ENCODE data around the gene KCNJ2.

The KCNJ2 gene

DNA sequence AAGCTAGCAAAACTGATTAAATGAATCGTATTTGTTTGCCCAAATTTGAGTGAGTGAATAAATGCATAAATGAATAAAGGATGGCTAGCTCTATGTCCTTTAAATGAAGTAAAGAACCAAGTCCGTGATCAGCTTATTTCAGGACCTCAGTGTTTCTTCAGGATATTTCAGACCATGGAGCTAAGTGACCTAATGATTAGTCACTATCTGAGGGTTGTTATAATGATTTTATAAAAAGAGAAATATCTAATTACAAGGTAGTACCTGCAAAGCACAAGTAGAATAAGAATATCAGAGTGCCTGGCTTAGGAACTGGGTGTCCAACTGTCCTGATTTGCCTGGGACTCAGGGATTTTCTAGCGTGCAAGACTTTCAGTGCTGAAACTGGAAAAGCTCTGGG is 12.5 kb downstream of the KCNJ2 start:
- no peaks in the 10 kb centered on the region for H3K27me3 ChIP-seq (replicated peaks; ENCODE audit: control insufficient read depth, insufficient read depth, low read length)
- H3K4me1 ChIP-seq (ENCODE audit: control insufficient read depth, insufficient read depth, low read length) = peaks cover 9% of the 10 kb centered on the region
- H3K4me3 ChIP-seq (ENCODE audit: low read length) = no peak overlapping the region
- no peaks in the 10 kb centered on the region for H3K36me3 ChIP-seq (ENCODE audit: control insufficient read depth, insufficient read depth, low read length, severe bottlenecking)
- H3K9me3 ChIP-seq (ENCODE audit: control insufficient read depth, low read length) = no peaks in the 10 kb centered on the region
- H3K9ac ChIP-seq (ENCODE audit: low read length) = no peak overlapping the region
- no peak for DNase-seq (ENCODE audit: low read depth)

DNA sequence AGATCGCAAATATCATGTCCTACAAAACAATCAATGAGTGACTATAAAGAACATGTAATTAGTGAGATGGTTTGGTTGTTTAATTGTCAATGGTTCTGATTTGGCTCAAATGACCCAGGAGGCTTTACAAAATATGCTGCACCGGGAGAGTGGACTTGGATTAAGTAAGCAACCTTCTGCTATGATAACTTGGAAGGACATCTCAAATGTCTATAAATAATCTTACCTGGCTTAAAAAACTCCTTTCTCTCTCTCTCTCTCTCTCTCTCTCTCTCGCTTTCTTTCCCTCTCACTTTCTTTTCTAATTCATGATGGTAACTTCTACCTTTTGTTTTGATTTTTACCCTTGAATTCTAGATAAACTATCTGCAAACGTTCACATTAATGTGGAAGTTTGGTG is 14.2 kb downstream of the KCNJ2 start:
- Histone ChIP-seq H3K36me3 (ENCODE audit: control insufficient read depth, insufficient read depth, low read length, severe bottlenecking) (no peaks in the 10 kb centered on the region), H3K9ac (ENCODE audit: low read length) (no peak overlapping the region), H3K4me3 (ENCODE audit: low read length) (no peak overlapping the region), H3K4me1 (ENCODE audit: control insufficient read depth, insufficient read depth, low read length) (peaks cover 15% of the 10 kb centered on the region), H3K27me3 (replicated peaks; ENCODE audit: control insufficient read depth, insufficient read depth, low read length) (no peaks in the 10 kb centered on the region), H3K9me3 (ENCODE audit: control insufficient read depth, low read length) (no peaks in the 10 kb centered on the region)
- no peak for DNase-seq (ENCODE audit: low read depth)

DNA sequence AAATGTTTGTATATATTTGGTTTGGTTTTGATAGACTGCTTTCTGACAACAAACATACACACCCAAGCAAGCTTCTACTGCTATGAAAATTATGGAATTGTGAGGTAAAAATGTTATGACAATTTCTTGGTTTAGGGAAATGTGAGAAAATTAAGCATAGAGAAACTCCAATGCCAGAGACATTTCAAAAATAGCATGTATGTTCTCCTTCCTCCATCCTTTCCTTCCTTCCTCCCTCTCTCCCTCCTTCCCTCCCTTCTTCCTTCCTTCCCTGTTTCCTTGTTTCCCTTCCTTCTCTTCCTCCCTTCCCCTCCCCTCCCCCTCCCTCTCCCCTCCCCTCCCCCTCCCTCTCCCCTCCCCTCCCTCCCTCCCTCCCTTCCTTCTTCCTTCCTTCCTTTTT is 14.9 kb downstream of the KCNJ2 start:
- H3K4me3 ChIP-seq (ENCODE audit: low read length) = no peak overlapping the region
- no peak for DNase-seq (ENCODE audit: low read depth)
- H3K27me3 ChIP-seq (replicated peaks; ENCODE audit: control insufficient read depth, insufficient read depth, low read length) = no peaks in the 10 kb centered on the region
- no peaks in the 10 kb centered on the region for H3K36me3 ChIP-seq (ENCODE audit: control insufficient read depth, insufficient read depth, low read length, severe bottlenecking)
- peaks cover 15% of the 10 kb centered on the region for H3K4me1 ChIP-seq (ENCODE audit: control insufficient read depth, insufficient read depth, low read length)
- H3K9me3 ChIP-seq (ENCODE audit: control insufficient read depth, low read length) = no peaks in the 10 kb centered on the region
- H3K9ac ChIP-seq (ENCODE audit: low read length) = no peak overlapping the region

DNA sequence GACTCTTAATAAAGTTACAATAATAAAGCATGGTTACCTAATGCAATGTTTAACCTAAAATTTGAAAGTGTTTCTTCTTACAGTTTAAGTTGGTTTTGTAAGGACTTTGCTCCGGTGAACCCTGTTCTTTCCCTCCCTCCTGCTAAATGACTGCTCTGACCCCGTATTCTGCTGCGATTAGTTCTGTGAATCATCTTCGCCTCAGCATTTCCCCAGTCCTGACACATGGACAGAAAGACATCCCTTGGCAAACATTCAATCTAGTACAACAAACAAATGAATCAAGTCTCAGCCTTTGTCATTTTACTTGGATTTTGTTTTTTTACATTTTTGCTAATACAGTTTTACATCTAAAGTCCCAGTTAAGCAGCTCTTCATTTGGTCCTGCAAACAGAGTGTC is 15.4 kb downstream of the KCNJ2 start:
- H3K27me3 ChIP-seq (replicated peaks; ENCODE audit: control insufficient read depth, insufficient read depth, low read length) = no peaks in the 10 kb centered on the region
- DNase-seq (ENCODE audit: low read depth) = no peak
- no peaks in the 10 kb centered on the region for H3K9me3 ChIP-seq (ENCODE audit: control insufficient read depth, low read length)
- H3K9ac ChIP-seq (ENCODE audit: low read length) = no peak overlapping the region
- H3K4me1 ChIP-seq (ENCODE audit: control insufficient read depth, insufficient read depth, low read length) = peaks cover 15% of the 10 kb centered on the region
- H3K4me3 ChIP-seq (ENCODE audit: low read length) = peak overlapping the region; percentile 57
- no peaks in the 10 kb centered on the region for H3K36me3 ChIP-seq (ENCODE audit: control insufficient read depth, insufficient read depth, low read length, severe bottlenecking)

DNA sequence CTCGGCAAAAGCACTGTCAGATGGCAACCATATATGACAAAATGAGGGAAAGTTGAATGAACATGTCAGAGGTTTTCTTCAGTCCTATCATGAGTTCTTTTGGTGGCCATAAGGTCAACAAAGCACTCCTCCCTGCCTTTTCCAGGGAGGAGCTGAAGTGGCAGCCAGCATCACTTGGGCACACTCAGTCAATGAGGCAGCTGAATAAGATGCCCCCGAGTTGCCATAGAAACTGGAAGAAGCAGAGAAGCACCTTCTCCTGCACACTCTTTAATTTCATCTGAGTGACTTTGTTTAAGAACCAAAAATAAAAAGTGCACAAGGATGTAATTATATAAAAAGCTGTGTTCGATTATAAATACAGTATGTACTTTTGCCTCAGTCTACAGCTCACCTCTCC is 16.0 kb downstream of the KCNJ2 start:
- no peak for DNase-seq (ENCODE audit: low read depth)
- Histone ChIP-seq H3K9me3 (ENCODE audit: control insufficient read depth, low read length) (no peaks in the 10 kb centered on the region), H3K4me1 (ENCODE audit: control insufficient read depth, insufficient read depth, low read length) (peaks cover 15% of the 10 kb centered on the region), H3K9ac (ENCODE audit: low read length) (no peak overlapping the region), H3K27me3 (replicated peaks; ENCODE audit: control insufficient read depth, insufficient read depth, low read length) (no peaks in the 10 kb centered on the region), H3K4me3 (ENCODE audit: low read length) (no peak overlapping the region), H3K36me3 (ENCODE audit: control insufficient read depth, insufficient read depth, low read length, severe bottlenecking) (no peaks in the 10 kb centered on the region)

DNA sequence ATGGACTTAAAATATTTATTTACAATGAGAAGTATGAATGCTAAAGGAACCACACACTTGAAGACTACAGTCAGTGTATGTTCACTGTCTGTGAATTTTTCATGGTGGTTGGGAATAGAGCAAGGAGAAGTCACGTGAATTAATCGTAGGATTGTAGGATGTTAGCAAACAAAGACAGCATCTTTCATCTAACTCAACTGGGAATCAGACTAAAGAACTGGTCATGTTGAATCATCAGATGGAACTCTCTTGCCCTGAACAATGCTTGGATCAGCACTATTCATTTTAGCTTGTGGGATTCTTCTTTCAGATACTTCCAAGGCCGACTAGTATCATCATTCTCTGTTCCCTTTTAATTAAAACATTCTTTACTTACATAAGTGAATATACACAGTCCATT is 18.1 kb downstream of the KCNJ2 start:
- H3K36me3 ChIP-seq (ENCODE audit: control insufficient read depth, insufficient read depth, low read length, severe bottlenecking) = no peaks in the 10 kb centered on the region
- no peak overlapping the region for H3K9ac ChIP-seq (ENCODE audit: low read length)
- H3K9me3 ChIP-seq (ENCODE audit: control insufficient read depth, low read length) = no peaks in the 10 kb centered on the region
- H3K27me3 ChIP-seq (replicated peaks; ENCODE audit: control insufficient read depth, insufficient read depth, low read length) = no peaks in the 10 kb centered on the region
- DNase-seq (ENCODE audit: low read depth) = no peak
- no peak overlapping the region for H3K4me3 ChIP-seq (ENCODE audit: low read length)
- peaks cover 15% of the 10 kb centered on the region for H3K4me1 ChIP-seq (ENCODE audit: control insufficient read depth, insufficient read depth, low read length)

DNA sequence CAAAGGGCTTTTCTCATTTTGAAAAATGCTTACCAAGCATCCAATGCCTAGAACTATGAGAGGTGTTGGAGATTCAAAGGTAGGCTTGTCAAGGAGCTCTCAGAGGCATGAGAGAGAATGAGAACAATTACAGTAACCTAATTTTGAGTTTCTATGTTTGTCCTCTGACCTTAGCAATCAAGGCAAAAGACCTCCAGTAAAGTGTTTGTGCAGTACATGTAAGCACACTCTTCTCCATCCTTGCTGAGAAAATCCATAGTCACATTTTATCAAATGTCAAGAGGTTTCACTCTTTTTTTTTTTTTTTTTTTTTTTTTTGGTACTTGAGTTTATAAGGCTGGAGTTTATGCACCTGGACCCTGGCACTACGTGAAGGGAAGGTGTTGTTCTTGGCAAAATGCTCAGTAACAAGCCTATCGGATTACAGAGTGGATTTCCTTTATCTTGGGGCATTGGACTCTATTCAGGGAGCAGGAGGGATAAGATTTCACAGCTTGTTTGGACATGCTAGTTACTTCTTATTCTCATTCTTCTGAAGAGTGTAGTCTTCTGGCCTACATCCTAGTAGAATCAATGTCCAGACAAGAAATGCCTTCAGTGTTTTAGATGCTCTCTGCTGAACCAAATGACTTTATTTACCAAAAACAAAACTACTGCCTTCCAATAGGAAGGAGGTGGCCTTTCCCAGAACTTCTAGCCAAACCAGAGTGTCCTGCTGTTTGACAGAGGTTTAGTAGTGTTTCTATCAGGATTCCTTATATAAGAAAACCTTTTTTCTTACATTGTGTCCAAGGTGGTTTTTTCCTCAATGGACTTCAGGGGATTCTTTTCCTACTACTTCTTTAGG is 21.9 kb downstream of the KCNJ2 start:
- no peaks in the 10 kb centered on the region for H3K36me3 ChIP-seq (ENCODE audit: control insufficient read depth, insufficient read depth, low read length, severe bottlenecking)
- no peak for DNase-seq (ENCODE audit: low read depth)
- H3K27me3 ChIP-seq (replicated peaks; ENCODE audit: control insufficient read depth, insufficient read depth, low read length) = no peaks in the 10 kb centered on the region
- H3K9me3 ChIP-seq (ENCODE audit: control insufficient read depth, low read length) = no peaks in the 10 kb centered on the region
- no peak overlapping the region for H3K9ac ChIP-seq (ENCODE audit: low read length)
- peaks cover 6% of the 10 kb centered on the region for H3K4me1 ChIP-seq (ENCODE audit: control insufficient read depth, insufficient read depth, low read length)
- no peak overlapping the region for H3K4me3 ChIP-seq (ENCODE audit: low read length)

DNA sequence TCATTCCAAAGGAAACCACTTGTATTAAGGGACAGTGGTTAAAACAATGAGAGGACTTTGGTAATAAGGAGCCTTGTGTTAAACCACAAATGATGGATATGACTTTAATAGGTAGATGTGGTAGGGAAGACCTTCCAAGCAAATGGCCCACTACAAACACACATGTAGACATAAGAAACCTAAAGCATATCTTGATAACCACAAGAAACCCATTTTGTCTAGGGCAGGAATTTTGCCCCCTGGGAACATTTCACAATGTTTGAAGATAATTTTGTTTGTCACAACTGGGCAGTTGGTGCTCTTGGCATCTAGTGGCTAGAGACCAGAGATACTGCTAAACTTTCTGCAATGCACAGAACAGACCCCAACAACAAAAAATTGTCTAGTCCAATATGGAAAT is 25.8 kb downstream of the KCNJ2 start:
- DNase-seq (ENCODE audit: low read depth) = no peak
- H3K4me1 ChIP-seq (ENCODE audit: control insufficient read depth, insufficient read depth, low read length) = no peaks in the 10 kb centered on the region
- H3K9me3 ChIP-seq (ENCODE audit: control insufficient read depth, low read length) = no peaks in the 10 kb centered on the region
- no peaks in the 10 kb centered on the region for H3K27me3 ChIP-seq (replicated peaks; ENCODE audit: control insufficient read depth, insufficient read depth, low read length)
- no peaks in the 10 kb centered on the region for H3K36me3 ChIP-seq (ENCODE audit: control insufficient read depth, insufficient read depth, low read length, severe bottlenecking)
- no peak overlapping the region for H3K4me3 ChIP-seq (ENCODE audit: low read length)
- no peak overlapping the region for H3K9ac ChIP-seq (ENCODE audit: low read length)

DNA sequence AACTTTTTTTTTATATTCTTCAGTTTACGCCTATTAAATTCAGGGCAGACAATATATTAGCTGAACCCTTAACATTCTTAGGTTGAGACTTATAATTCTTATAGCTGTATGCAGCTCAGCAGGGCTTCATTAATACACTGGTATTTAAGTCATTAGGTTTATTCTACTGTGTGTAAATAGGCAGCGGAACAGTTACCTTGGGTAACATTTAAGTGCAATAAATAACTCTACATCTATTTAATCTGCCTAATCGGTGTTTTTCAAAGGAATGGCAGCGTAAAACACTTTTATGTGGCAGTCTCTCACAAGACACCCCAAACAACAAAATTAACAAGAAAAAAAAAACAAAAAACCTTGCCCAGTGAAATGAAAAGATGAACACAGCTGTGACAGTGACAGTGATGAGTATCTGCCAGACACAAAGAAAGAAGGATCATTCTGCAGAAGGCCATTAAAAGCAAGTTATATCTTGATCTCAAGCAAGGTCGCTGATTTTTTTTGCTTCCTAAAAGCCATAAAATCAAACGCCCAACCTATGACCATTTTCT is 32.6 kb downstream of the KCNJ2 start:
- Histone ChIP-seq H3K4me1 (ENCODE audit: control insufficient read depth, insufficient read depth, low read length) (no peaks in the 10 kb centered on the region), H3K9ac (ENCODE audit: low read length) (no peak overlapping the region), H3K4me3 (ENCODE audit: low read length) (no peak overlapping the region), H3K36me3 (ENCODE audit: control insufficient read depth, insufficient read depth, low read length, severe bottlenecking) (no peaks in the 10 kb centered on the region), H3K27me3 (replicated peaks; ENCODE audit: control insufficient read depth, insufficient read depth, low read length) (no peaks in the 10 kb centered on the region), H3K9me3 (ENCODE audit: control insufficient read depth, low read length) (no peaks in the 10 kb centered on the region)
- DNase-seq (ENCODE audit: low read depth) = no peak

DNA sequence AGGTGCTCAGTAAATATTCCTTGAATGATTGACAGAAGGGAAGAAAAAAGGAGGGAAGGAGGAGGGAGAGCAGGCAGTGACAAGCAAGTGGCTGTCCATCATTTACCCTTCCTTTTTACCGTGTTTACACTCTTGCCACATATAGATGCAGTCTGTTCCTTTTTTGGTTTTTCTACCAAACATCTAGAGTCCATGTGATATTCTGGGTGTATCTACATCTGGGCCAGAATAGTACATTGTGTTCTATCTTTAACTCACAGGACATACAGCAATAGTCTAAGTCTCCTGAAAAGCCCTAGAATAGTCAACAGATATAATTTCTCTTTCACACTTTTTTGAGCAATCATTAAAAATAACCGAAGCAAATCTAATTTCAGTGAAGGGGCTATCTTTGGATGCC is 33.5 kb downstream of the KCNJ2 start:
- H3K4me3 ChIP-seq (ENCODE audit: low read length) = no peak overlapping the region
- H3K27me3 ChIP-seq (replicated peaks; ENCODE audit: control insufficient read depth, insufficient read depth, low read length) = no peaks in the 10 kb centered on the region
- H3K36me3 ChIP-seq (ENCODE audit: control insufficient read depth, insufficient read depth, low read length, severe bottlenecking) = no peaks in the 10 kb centered on the region
- DNase-seq (ENCODE audit: low read depth) = no peak
- H3K9ac ChIP-seq (ENCODE audit: low read length) = no peak overlapping the region
- H3K4me1 ChIP-seq (ENCODE audit: control insufficient read depth, insufficient read depth, low read length) = no peaks in the 10 kb centered on the region
- H3K9me3 ChIP-seq (ENCODE audit: control insufficient read depth, low read length) = no peaks in the 10 kb centered on the region

DNA sequence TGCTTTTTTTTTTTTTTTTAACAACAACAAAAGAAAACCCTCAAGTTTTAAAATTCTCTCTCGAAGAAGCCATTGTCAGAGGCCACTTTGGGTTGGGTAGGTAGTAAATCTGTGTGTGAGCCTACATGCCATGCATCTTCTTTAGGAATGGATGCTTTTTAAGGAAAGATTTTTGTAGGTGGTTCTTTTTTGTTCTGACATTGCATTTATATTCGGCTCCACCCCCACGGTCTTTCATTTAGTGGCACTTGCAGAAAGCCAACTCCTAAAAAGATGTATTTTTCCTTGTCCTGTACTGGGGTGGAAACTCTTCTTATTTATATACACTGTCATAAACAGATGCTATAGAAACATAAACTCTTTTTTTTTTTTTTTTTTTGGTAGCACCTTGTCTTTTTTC is 35.1 kb downstream of the KCNJ2 start:
- no peaks in the 10 kb centered on the region for H3K9me3 ChIP-seq (ENCODE audit: control insufficient read depth, low read length)
- peaks cover 4% of the 10 kb centered on the region for H3K27me3 ChIP-seq (replicated peaks; ENCODE audit: control insufficient read depth, insufficient read depth, low read length)
- H3K9ac ChIP-seq (ENCODE audit: low read length) = no peak overlapping the region
- DNase-seq (ENCODE audit: low read depth) = no peak
- H3K36me3 ChIP-seq (ENCODE audit: control insufficient read depth, insufficient read depth, low read length, severe bottlenecking) = no peaks in the 10 kb centered on the region
- H3K4me1 ChIP-seq (ENCODE audit: control insufficient read depth, insufficient read depth, low read length) = no peaks in the 10 kb centered on the region
- no peak overlapping the region for H3K4me3 ChIP-seq (ENCODE audit: low read length)

DNA sequence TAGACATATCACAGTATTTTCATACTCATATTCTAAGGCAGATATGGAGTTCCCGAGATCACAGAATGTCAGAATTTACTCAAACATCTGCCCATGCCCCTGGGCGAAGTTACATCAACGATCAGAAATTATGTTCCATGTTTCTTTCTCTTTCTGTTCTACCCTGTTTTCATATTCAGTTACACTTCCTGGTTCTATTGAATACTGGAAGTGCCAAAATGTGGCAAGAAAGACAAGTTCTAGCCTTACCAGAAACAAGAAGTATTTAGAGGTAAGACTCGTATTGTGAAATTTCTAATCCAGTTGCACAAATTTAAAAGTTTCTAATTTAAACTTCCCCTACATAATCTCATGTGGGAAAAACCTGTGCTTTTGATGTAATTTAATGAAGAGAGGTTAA is 36.1 kb downstream of the KCNJ2 start:
- H3K27me3 ChIP-seq (replicated peaks; ENCODE audit: control insufficient read depth, insufficient read depth, low read length) = peaks cover 4% of the 10 kb centered on the region
- H3K9me3 ChIP-seq (ENCODE audit: control insufficient read depth, low read length) = no peaks in the 10 kb centered on the region
- no peak overlapping the region for H3K9ac ChIP-seq (ENCODE audit: low read length)
- no peaks in the 10 kb centered on the region for H3K4me1 ChIP-seq (ENCODE audit: control insufficient read depth, insufficient read depth, low read length)
- DNase-seq (ENCODE audit: low read depth) = no peak
- no peaks in the 10 kb centered on the region for H3K36me3 ChIP-seq (ENCODE audit: control insufficient read depth, insufficient read depth, low read length, severe bottlenecking)
- H3K4me3 ChIP-seq (ENCODE audit: low read length) = no peak overlapping the region

All from adipocyte (in vitro differentiated cells).